ENCODE measurements around the gene CXADR.

DNA sequence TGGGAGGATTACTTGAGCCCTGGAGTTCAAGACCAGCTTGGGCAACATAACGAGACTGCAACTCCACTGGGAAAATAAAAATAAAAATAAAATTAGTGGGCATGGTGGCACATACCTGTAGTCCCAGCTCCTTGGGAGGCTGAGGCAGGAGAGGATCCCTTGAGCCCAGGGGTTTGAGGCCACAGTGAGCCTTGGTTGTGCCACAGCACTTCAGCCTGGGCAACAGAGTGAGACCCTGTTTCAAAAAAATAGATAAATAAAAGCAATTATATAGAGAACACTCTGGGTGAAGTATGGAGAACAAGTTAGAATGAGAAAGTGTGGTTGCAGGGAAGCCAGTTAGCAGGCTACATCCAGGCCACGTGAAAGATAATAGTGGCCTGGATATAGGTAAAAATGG, 25.7 kb downstream of the CXADR start:
- TF ChIP-seq ZNF140 (CRISPR knock-in tag; IDR thresholded peaks at IDR 0.05) (no peak), SRF (CRISPR knock-in tag; IDR thresholded peaks at IDR 0.05) (no peak), RAD51 (IDR thresholded peaks at IDR 0.05; ENCODE audit: borderline replicate concordance, low read depth) (no peak), SMC3 (conservative IDR thresholded peaks at IDR 0.05; ENCODE audit: insufficient read depth, low read depth, low read length) (no peak)
- TF ChIP-seq, protein P1, sequence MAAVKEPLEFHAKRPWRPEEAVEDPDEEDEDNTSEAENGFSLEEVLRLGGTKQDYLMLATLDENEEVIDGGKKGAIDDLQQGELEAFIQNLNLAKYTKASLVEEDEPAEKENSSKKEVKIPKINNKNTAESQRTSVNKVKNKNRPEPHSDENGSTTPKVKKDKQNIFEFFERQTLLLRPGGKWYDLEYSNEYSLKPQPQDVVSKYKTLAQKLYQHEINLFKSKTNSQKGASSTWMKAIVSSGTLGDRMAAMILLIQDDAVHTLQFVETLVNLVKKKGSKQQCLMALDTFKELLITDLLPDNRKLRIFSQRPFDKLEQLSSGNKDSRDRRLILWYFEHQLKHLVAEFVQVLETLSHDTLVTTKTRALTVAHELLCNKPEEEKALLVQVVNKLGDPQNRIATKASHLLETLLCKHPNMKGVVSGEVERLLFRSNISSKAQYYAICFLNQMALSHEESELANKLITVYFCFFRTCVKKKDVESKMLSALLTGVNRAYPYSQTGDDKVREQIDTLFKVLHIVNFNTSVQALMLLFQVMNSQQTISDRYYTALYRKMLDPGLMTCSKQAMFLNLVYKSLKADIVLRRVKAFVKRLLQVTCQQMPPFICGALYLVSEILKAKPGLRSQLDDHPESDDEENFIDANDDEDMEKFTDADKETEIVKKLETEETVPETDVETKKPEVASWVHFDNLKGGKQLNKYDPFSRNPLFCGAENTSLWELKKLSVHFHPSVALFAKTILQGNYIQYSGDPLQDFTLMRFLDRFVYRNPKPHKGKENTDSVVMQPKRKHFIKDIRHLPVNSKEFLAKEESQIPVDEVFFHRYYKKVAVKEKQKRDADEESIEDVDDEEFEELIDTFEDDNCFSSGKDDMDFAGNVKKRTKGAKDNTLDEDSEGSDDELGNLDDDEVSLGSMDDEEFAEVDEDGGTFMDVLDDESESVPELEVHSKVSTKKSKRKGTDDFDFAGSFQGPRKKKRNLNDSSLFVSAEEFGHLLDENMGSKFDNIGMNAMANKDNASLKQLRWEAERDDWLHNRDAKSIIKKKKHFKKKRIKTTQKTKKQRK (IDR thresholded peaks at IDR 0.05; ENCODE audit: borderline replicate concordance, low read depth, low read length): no peak
- TF ChIP-seq, protein P2, sequence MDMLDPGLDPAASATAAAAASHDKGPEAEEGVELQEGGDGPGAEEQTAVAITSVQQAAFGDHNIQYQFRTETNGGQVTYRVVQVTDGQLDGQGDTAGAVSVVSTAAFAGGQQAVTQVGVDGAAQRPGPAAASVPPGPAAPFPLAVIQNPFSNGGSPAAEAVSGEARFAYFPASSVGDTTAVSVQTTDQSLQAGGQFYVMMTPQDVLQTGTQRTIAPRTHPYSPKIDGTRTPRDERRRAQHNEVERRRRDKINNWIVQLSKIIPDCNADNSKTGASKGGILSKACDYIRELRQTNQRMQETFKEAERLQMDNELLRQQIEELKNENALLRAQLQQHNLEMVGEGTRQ (CRISPR knock-in tag; IDR thresholded peaks at IDR 0.05): no peak

Data from K562 (cell line).